ENCODE measurements around the gene ZNRF2. TPM values are rescaled to one million over a fixed set of nuclear protein-coding genes. Genes with fewer than 3 reads are reported as not detected.

Gene ZNRF2
- total RNA-seq, 4 donors from 2014 or later: 44.2 to 57.4 (median 48.0) TPM

DNA sequence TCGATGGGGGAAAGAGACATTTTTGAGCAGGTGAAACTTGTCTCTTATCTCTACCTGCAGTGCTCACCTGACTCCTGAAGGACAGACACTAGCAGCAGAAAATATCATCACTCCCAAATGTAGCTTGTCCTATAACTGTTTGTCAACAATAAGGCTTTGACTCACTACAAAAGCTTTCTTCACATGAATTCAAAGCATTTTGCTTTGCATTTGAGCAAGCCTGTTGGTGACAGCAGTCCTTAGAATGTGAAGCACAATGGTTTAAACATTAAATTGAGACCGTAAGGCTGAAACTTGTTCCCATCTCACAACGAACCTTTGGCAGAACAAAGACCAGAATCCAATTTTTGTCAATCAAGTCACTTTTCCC lies 30.6 kb upstream of the ZNRF2 start:
- TF ChIP-seq, protein P1, sequence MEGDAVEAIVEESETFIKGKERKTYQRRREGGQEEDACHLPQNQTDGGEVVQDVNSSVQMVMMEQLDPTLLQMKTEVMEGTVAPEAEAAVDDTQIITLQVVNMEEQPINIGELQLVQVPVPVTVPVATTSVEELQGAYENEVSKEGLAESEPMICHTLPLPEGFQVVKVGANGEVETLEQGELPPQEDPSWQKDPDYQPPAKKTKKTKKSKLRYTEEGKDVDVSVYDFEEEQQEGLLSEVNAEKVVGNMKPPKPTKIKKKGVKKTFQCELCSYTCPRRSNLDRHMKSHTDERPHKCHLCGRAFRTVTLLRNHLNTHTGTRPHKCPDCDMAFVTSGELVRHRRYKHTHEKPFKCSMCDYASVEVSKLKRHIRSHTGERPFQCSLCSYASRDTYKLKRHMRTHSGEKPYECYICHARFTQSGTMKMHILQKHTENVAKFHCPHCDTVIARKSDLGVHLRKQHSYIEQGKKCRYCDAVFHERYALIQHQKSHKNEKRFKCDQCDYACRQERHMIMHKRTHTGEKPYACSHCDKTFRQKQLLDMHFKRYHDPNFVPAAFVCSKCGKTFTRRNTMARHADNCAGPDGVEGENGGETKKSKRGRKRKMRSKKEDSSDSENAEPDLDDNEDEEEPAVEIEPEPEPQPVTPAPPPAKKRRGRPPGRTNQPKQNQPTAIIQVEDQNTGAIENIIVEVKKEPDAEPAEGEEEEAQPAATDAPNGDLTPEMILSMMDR (IDR thresholded peaks at IDR 0.05): no peak
- WGBS, 2 donors: 67 to 85% methylated on average over 3 of the region's 3 CpGs
- Histone ChIP-seq H3K27ac (peak overlapping the region; percentile 21 to 97 (median 93)), H3K4me1 (peaks cover 26 to 41% of the 10 kb centered on the region in 2 donors), H3K9me3 (no peaks in the 10 kb centered on the region), H3K36me3 (no peaks in the 10 kb centered on the region), H3K27me3 (no peaks in the 10 kb centered on the region), H3K4me3 (replicated peaks in 1 of 3) (no peak overlapping the region)
- no peak for DNase-seq
- intact Hi-C loops (cut with DNase I): no loop called here

DNA sequence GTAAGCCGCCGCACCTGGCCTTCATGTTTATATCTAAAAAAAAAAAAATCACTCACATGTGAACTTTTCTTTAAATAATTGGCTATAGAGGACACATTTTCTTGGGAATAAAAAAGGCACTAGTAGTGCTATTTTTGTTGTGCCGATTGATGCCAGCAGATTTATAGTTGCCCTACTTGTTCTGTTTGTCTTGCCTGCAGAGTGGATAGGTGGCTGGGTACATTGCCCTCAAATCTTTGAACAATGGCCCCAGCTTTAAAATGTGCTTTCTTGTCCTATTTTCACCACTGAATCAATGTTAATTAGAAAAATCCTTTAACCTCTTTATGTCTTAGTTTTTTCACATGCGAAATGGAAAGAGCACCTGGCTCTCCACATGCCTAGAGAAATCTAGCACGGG lies 30.1 kb upstream of the ZNRF2 start:
- intact Hi-C loops (cut with DNase I): no loop called here
- Histone ChIP-seq H3K36me3 (no peaks in the 10 kb centered on the region), H3K27ac (peak overlapping the region; percentile 23 to 97 (median 93)), H3K4me3 (replicated peaks in 1 of 3) (no peak overlapping the region), H3K9me3 (no peaks in the 10 kb centered on the region), H3K27me3 (no peaks in the 10 kb centered on the region), H3K4me1 (peaks cover 26 to 41% of the 10 kb centered on the region in 2 donors)
- peak; percentile 12 to 18 for DNase-seq
- WGBS, 2 donors: 70 to 72% methylated on average over 5 of the region's 5 CpGs
- TF ChIP-seq, protein P1 (IDR thresholded peaks at IDR 0.05): no peak
- no peak for TF ChIP-seq POLR2A (IDR thresholded peaks at IDR 0.05)

DNA sequence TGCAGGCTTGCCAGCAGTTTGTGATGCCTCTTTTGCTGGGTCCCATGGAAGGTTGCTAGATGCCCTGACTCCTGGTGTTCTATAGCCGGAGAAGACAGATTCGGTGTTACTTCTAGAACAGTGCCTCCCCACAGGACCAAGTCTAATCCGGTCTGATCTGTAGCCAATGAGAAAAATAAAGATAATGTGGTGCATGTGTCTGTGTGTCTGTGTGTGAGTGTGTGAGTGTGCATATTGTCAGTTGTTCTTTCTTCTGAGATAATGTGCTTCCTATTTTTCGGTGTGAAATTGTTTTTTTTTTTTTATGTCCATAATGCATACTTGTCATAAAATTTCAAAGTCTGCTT lies 29.7 kb upstream of the ZNRF2 start:
- Histone ChIP-seq H3K4me1 (peaks cover 26 to 37% of the 10 kb centered on the region in 2 donors), H3K27me3 (no peaks in the 10 kb centered on the region), H3K9me3 (no peaks in the 10 kb centered on the region), H3K4me3 (replicated peaks in 1 of 3) (no peak overlapping the region), H3K27ac (peak overlapping the region; percentile 23 to 97 (median 93)), H3K36me3 (no peaks in the 10 kb centered on the region)
- DNase-seq: no peak
- TF ChIP-seq, protein P1 (IDR thresholded peaks at IDR 0.05): no peak
- TF ChIP-seq POLR2A (IDR thresholded peaks at IDR 0.05): no peak
- 79 to 88% methylated on average over 4 of the region's 4 CpGs for WGBS, 2 donors
- intact Hi-C loops (cut with DNase I): no loop called here

DNA sequence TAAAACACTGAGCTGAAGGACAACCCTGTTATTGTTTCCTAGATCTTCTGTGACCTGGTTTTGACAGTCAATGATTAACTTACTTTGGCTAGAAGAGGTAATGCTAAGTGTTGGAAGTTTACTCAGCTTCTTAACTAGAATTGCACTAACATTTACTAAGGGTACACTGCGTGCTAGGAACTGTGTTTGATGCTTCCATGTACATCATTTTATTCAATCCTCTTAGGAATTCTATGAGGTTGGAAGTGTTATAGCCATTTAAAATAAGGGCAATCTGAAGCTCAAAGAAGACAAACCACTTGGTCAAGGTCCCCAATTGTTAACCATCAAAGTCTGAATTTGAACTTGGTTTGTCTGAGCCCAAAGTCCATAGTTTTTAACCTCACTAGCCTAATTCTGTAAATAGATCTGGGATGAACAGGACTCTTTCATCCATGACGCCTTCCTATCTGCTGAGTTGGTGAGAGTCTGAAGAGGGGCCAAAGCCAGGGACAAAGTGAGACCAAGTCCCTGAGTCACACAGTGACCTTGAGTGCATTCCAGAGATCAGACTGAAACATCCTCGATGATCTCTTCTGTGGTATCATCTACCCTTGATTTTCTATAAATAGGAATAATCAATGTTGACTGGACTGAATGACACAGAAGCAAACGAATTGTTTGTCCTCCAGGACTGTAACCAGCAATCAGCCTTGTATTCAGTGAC lies 29.2 kb upstream of the ZNRF2 start:
- WGBS, 2 donors: 63 to 83% methylated on average over 4 of the region's 4 CpGs

DNA sequence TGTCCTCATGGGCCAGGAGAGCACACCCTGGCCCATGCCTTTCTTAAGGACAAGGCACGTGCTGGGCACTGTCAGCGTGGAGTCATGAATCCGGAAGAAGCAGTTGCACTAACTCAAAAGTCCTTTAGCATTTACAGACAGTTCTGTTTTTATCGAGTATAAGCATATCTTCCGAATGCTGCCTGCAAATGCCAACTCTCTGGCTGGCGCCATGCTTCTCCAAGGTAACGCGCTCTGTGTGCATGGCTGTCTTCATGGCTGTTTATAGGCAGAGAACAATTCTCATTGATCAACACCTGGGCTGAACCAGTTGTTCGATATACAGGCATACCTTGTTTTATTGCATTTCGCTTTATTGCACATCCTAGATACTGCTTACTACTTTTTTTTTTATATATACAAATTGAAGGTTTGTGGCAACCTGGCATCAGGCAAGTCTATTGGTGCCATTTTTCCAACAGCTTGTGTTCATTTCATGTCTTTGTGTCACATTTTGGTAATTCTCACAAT lies 28.0 kb upstream of the ZNRF2 start:
- H3K4me3 ChIP-seq (replicated peaks in 1 of 3): no peak overlapping the region
- no peaks in the 10 kb centered on the region for H3K9me3 ChIP-seq
- DNase-seq: no peak
- H3K27me3 ChIP-seq: no peaks in the 10 kb centered on the region
- H3K27ac ChIP-seq: no peak overlapping the region
- no peaks in the 10 kb centered on the region for H3K36me3 ChIP-seq
- TF ChIP-seq POLR2A (IDR thresholded peaks at IDR 0.05): no peak
- TF ChIP-seq, protein P1 (IDR thresholded peaks at IDR 0.05): no peak
- intact Hi-C loops (cut with DNase I): no loop called here
- WGBS, 2 donors: 98 to 99% methylated on average over 10 of the region's 10 CpGs
- H3K4me1 ChIP-seq: peaks cover 26 to 32% of the 10 kb centered on the region in 2 donors

More for the DNA sequence above, 29.2 kb upstream of the ZNRF2 start:
- no peak for TF ChIP-seq POLR2A (IDR thresholded peaks at IDR 0.05)
- TF ChIP-seq, protein P1 (IDR thresholded peaks at IDR 0.05): no peak
- Histone ChIP-seq H3K4me3 (replicated peaks in 1 of 3) (no peak overlapping the region), H3K27me3 (no peaks in the 10 kb centered on the region), H3K9me3 (no peaks in the 10 kb centered on the region), H3K27ac (no peak overlapping the region), H3K36me3 (no peaks in the 10 kb centered on the region), H3K4me1 (peaks cover 26 to 32% of the 10 kb centered on the region in 2 donors)
- intact Hi-C loops (cut with DNase I): no loop called here
- no peak for DNase-seq

Measured in thyroid gland (tissue), 4 donors.